Activated CD8-positive, alpha-beta memory T cell treated with anti-CD3 and anti-CD28 coated beads for 1 hour (primary cell): ENCODE data around the gene ZNF337.
A peak's percentile ranks its signal among the peaks of the same experiment; 100 is the strongest.
"Not testable (repeated sequence)": the region's sequence is repeated elsewhere in the genome, so short reads cannot be mapped to it uniquely, and the experiment has no call there.

Experiments
- DNase-seq, 2 donors: peaks; one replicate each; pipeline ENCODE4 v3.0.0-alpha.2; 2020; ENCODE audit warnings: low read depth in 1 of 2; ENCODE audit errors: extremely low read depth in 1 of 2

Gene ZNF337

DNA sequence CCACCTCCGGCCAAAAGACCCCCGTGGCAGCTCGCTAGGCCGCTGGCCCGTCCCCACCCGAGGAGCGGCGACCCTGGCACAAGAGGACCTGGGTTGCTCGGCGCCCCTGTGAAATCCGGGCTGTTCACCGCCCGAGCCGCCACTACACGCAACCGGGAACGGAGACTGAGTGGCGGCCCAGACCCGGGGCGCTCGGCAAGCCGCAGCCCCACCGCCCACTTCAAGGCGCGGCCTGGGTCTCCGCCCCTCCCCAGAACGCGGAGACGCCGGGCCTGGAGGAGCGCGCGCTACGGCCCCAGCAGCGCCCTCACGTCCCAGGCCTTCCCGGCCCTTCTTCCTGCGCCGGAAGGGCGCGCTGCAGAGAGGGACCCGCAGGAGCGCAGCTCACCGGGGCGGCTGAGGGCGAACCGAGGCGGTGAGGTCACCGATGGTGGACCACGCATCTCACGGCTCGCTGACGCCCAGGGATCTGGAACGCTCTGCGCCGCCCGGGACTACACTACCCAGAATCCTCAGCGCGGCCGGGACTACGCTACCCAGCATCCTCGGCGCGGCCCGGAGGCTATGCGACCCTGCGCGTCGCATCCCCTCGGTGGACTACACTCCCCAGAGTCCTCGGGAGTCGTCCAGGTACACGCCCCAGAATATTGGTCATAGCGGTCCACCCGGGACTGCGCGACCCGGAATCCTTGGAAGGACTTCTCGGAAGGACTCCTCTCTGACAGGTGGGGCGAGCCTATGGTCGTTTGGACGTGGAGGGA is at the start of gene ZNF337:
Gene ZNF337 (minus strand): TSS at position 483 of the 761 bp plus-strand sequence. CDS start 10,436 bp downstream, outside the sequence.
- peak; percentile 75 to 89 for DNase-seq

DNA sequence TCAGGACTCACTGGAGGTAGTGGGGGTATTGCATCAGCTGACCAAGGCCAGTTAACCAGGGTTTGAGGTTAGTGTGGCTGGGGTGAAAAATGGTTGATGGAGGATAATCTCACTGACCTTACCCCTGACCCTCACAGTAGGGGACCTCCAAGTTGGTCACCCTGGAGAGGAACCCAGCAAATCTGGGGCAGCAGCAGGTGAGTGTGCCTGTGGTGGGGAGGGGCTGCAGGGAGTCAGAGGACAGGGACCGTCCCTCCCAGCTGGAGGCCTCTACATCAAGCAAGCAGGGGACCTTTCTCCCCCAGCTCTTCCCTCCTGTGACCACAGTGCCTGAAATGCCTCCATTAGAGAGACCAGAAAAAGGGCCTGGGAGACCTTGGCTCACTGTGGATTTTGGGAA is 49.1 kb upstream of the ZNF337 start:
- no peak for DNase-seq

DNA sequence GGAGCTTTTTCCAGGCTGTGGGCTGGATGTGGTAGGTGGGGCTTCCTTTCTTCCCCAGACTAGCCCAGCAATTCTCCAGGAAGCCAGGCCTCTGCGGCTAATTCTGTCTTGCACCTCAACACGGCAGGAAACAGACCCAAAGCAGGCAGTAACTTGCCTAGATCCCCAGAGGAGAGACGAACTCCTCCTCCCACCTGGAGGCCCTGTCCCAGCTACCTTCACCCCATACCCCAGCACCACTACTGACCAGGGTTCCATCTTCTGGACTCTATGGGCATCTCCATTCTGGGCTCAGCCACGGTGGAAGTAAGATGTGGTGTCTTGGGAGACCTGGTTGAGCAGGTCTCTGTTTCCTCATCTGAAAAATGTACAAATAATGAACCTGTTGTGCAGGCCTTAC is 48.4 kb upstream of the ZNF337 start:
- DNase-seq = no peak

DNA sequence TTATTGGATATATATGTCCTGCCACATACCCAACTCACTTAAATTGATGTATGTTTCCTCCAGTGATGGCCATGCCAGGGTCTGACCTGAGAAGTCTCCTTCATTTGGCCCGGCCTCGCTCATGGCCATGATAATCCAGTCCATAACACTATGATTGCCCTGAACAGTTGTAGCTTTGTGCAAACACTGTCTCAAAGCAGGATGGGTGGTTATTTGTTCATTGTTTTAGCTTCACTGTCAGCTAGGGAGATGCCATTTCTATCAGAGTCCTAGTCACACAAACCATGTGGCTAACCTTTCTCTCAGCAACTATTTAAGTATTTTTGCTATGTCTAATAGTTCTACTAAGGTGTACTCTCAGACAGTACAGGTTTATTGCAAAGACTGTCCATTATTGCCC is 47.6 kb upstream of the ZNF337 start:
- no peak for DNase-seq

DNA sequence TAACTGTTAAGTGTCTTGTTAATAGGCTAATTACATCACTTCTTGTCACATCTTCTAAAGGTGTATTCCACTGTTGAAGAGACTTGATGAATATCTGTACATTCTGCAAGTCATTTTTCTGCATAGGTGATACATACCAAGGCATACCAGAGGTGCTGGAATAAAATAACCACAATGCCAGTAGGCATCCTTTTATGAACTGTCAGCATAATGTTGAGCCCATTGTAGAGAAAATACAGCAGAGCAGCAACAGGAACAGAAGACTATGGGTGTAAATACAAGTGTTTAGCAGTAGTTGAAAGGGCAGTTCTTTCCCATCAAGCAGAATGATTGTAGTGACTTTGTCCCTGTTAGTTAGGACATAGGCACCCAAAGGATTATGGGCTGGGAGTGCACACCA is 44.4 kb upstream of the ZNF337 start:
- no peak for DNase-seq

DNA sequence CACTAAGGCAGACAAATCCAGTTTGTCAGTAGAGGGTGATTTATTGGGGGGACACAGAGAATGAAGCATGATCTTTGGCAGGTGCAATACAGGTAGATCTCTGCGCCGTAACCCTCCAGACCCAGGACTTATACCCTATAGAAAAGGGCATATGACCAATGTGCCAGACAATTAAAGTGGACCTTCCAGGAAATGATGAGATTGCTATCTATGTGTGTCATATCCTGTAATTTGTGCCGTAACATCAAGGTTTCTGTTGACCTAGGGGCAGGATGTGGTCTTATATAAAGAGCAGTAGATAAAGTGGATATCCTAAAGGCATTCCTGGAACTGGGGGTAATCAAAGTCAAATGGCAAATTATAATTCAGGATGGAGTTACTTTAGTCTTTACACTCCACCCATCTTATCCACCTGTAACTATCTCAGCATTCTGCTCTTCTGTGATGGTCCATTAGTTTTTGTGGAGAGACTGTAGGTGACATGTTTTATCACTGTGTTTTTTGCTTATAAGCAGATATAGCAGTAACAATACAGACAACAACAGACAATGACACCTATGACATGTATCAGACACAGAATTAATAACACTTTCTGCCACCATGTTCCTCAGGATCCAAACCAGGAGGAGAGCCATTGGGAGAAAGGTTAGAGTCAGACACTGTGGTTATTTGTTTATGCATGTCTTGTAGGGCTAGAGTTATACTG is 43.1 kb upstream of the ZNF337 start:
- no peak for DNase-seq

DNA sequence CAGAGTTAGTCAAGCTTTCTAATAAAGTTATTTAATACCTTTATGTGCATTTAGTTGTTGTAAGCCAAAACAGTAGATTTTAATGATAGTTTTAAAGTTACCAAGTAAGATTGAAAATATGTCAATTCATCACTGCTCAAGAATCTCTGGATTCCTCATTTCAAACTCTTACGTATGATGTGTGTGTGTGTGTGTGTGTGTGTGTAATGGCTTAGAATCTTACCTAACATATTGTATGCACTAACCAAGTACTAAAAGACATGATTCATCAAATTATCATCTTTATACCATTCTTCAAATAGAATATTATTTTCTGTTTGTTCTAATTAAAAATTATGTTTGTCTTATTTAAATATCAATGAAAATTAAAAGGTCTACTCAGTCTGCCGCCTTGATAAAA is 41.5 kb upstream of the ZNF337 start:
- no peak for DNase-seq

DNA sequence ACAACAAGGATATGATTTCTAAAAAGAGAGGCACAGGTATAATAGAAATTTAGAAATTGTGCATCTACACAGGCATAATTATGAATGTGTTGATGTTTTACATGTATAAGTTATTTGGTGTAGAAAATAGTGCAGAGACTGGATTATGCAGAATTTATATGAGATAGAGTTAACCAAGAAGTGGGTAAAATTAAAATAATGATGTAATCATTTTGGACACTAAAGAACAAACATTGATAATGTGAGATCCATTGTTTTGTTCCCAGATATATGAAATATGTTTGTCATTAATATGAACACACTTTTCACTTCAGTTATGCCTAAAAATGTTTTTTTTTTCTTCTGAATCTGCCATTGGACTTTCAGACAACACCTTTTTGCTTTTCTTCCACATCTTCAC is 37.2 kb upstream of the ZNF337 start:
- no peak for DNase-seq

DNA sequence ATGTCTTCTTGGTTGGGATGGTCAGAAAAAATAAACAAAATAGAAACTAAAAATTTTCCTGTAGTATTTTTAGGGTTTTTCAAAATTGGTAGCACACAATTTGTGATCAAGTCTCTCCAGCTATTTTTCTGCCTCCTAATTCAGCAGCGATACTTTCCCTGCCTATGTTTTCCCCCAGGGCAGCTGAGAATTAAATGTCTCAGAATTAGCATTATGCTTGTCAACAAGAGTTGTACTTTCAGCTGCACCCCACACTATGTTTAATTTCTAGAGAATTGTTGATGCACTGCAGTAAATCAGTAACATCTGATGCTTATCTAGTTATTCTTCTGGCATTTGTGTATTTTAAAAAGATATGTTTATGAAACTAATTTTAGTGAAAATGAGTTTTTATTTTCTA is 34.2 kb upstream of the ZNF337 start:
- DNase-seq = no peak

DNA sequence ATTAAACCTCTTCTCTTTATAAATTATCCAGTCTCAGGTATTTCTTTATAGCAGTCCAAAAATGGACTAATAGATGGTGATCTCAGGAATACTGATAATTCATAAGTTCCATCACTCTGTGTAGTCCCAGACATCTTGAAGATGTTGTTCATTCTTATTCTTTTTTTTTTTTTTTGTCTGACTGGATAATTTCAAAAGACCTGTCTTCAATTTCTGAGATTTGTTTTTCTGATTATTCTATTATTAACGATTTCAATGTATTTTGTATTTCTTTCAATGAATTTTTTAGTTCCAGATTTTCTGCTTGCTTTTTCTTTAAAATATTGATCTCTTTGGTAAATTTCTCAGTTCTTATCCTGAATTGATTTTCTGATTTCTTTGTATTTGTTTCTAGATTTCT is 29.7 kb upstream of the ZNF337 start:
- DNase-seq = no peak

DNA sequence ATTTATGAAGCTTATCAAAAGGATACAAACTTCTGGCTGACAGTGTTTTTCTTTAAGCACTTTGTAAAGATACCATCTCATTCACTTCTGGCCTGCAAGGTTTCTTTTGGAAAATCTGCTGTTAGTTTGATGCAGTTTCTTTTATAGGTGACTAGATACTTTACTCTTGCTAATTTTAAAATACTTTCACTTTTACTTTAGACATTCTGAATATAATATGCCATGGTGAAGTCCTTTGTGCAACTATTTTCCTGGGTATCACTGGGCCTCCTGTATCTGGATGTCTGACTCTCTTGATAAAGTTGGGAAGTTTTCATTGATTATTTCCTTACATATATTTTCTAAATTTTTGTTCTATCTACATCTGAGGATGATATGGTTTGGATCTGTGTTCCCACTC is 29.0 kb upstream of the ZNF337 start:
- DNase-seq = no peak

DNA sequence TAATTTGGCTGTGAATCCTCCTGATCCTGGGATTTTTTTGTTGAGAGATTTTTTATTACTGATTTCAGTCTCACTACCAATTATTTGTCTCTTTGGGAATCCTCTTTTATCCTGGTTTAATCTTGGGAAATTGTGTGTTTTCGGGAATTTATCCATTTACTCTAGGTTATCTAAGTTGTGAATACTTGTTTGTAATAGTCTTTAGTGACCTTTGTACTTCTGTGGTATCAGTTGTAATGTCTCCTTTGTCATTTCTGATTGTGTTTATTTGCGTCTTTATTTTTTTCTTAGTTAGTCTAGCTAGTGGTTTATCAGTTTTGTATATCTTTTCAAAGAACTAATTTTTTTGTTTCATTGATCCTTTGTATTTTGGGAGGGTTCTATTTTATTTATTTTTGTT is 27.3 kb upstream of the ZNF337 start:
- DNase-seq = no peak

DNA sequence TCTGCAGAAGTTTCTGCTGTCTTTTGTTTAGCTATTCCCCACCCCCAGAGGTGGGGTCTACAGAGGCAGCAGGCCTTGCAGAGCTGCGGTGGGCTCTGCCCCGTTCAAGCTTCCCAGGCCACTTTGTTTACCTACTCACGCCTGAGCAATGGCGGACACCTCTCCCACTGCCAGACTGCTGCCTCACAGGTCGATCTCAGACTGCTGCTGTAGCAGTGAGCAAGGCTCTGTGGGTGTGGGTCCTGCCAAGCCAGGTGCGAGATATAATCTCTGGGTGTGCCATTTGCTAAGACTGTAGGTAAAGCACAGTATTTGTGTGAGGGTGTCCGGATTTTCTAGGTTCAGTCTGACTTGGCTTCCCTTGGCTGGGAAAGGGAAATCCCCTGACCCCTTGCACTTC is 23.6 kb upstream of the ZNF337 start:
- no peak for DNase-seq

DNA sequence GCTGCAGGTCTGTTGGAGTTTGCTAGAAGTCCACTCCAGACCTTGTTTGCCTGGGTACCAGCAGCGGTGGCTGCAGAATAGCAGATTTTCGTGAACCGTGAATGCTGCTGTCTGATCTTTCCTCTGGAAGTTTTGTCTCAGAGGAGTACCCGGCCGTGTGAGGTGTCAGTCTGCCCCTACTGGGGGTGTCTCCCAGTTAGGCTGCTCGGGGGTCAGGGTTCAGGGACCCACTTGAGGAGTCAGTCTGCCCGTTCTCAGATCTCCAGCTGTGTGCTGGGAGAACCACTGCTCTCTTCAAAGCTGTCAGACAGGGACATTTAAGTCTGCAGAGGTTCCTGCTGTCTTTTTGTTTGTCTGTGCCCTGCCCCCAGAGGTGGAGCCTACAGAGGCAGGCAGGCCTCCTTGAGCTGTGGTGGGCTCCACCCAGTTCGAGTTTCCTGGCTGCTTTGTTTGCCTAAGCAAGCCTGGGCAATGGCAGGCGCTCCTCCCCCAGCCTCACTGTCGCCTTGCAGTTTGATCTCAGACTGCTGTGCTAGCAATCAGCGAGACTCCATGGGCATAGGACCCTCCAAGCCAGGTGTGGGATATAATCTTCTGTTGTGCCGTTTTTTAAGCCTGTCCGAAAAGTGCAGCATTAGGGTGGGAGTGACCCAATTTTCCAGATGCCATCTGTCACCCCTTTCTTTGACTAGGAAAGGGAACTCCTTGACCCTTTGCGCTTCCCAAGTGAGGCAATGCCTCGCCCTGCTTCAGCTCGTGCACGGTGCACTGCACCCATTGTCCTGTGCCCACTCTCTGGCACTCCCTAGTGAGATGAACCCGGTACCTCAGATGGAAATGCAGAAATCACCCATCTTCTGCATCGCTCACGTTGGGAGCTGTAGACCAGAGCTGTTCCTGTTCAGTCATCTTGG is 22.5 kb upstream of the ZNF337 start:
- DNase-seq = not testable (repeated sequence)

DNA sequence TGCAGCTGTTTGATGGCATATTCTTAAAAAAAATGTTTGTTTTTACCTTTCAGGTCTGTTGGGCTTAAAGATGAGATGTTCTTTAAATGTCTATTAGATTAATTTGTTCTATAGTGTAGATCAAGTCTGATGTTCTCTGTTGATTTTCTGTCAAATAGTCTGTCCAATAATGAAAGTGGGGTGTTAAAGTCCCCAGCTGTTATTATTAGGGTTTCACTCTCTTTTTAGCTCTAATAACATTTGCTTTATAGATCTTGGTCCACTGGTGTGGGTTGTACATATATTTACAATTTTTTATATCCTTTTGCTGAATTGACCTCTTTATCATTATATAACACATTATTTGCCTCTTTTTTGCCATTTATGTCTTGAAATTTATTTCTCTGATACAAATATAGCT is 11.0 kb upstream of the ZNF337 start:
- DNase-seq = no peak

DNA sequence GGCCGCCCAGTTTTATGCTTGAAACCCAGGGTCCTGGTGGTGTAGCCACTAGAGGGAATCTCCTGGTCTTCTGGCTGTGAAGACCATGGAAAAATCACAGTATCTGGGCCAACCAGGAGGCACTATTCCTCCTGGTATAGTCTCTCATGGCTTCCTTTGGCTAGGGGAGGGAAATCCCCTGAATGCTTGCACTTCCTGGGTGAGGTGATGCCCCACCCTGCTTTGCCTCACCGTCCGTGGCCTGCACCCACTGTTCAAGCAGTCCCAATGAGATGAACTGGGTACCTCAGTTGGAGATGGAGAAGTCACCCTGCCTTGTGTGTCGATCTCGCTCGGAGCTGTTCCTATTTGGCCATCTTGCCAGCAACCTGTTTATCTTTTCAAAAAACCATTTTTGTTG is 10.1 kb upstream of the ZNF337 start:
- no peak for DNase-seq

DNA sequence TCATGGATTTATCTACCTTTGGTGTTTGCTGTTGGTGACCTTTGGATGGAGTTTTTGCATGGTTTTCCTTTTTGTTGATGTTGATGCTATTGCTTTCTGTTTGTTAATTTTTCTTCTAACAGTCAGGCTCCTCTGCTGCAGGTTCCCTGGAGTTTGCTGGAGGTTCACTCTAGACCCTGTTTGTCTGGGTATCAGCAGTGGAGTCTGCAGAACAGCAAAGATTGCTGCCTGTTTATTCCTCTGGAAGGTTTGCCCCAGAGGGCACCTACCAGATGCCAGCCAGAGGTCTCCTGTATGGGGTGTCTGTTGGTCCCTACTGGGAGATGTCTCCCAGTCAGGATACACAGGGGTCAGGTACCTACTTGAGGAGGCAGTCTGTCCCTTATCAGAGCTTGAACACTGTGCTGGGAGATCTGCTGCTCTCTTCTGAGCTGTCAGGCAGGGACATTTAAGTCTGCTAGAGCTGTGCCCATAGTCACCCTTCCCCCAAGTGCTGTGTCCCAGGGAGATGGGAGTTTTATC is 9.2 kb upstream of the ZNF337 start:
- no peak for DNase-seq

DNA sequence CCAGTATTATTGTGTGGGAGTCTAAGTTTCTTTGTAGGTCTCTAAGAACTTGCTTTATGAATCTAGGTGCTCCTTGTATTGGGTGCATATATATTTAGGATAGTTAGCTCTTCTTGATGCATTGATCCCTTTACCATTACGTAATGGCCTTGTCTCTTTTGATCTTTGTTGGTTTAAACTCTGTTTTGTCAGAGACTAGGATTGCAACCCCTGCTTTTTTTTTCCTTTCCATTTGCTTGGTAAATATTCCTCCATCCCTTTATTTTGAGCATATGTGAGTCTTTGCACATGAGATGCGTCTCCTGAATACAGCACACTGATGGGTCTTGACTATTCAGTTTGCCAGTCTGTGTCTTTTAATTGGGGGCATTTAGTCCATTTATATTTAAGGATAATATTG is 7.7 kb upstream of the ZNF337 start:
- not testable (repeated sequence) for DNase-seq

DNA sequence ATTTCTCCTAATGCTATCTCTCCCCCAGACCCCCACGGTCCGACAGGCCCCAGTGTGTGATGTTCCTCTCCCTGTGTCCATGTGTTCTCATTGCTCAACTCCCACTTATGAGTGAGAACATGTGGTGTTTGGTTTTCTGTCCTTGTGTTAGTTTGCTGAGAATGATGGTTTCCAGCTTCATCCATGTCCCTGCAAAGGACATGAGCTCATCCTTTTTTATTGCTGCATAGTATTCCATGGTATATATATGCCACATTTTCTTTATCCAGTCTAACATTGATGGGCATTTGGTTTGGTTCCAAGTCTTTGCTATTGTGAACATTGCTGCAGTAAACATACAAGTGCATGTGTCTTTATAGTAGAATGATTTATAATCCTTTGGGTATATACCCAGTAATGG is 4.2 kb upstream of the ZNF337 start:
- DNase-seq = not testable (repeated sequence)

DNA sequence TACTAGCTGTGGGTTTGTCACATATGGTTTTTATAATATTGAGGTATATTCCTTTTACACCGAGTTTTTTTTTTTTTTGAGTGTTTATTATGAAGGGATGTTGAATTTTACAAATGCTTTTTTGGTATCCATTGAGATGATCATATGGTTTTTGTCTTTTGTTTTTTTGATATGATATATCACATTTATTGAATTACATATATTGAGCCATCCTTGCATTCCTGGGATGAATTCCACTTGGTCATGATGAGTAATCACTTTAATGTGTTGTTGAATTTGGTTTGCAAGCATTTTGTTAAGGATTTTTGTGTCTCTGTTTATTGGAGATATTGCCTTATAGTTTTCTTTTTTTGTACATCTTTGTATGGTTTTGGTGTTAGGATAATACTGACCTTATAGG is 3.3 kb upstream of the ZNF337 start:
- no peak for DNase-seq

DNA sequence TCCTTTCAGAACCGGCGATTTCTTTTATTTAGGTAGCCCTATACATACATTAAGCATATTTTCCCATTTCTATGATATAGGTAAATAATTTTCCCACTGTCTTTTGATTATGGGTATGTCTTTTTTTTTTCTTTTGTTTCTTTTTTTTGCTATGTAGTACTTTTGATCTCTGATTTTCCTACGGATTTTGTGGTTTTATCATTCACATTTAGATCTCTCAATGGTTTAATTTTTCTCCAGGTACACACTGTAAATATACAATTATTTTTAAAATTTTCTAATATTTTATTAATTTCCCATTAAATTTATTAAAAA is 436 bp upstream of the ZNF337 start:
- DNase-seq = no peak
